Ovary (tissue), 3 donors: ENCODE results near the gene C1orf21.

Experiments
- CTCF ChIP-seq, 3 donors: fragments of 450-650 bp in 2 of 3; fragments of 200-600 bp in 1 of 3; IDR thresholded peaks; one replicate each; pipeline versions ENCODE4 v1.5.1 to v1.8.0; 2016 to 2022; ENCODE audit warnings: antibody characterized with exemption in 3 of 3, mild to moderate bottlenecking in 1 of 3
- EP300 ChIP-seq: sonication (generic); formaldehyde crosslinking; IDR thresholded peaks from one replicate; pipeline ENCODE4 v1.6.1; 2017; ENCODE audit warnings: antibody characterized with exemption
- donor health status: DM: no; HTN: no; CAD: no.

DNA sequence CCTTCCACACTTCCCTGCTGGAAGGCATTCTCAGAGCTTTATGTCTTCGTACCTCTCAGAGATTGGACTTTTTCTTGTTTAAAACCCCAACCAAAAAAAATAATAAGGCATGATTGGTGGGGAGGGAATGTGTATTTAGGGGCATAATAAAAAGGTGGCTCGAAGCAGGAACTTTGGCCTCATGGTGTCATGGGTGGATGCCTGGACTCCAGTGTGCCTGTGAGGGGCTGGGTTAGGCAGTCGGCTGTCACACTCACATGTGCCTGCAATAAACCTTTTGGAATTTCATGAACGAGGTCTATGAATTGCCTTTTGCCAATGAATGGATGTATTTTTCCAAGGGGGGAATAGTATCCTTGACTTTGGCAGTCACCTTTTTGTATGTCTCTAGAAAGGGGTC, 236.6 kb downstream of the C1orf21 start:
- no peak for TF ChIP-seq CTCF (IDR thresholded peaks at IDR 0.05)
- TF ChIP-seq EP300: no peak
